Measurements from ENCODE around the gene NRXN2.

GRCh38 chr11:64713781-64714363 lies 9.1 kb downstream of the NRXN2 start:
- TF ChIP-seq CTCF (IDR thresholded peaks at IDR 0.05): no peak
- no peak for TF ChIP-seq SIN3A (IDR thresholded peaks at IDR 0.05; ENCODE audit: borderline replicate concordance, low read depth, low read length)
- no peak for TF ChIP-seq POLR2AphosphoS5 (IDR thresholded peaks at IDR 0.05; ENCODE audit: low read depth, low read length)
